Measurements from ENCODE around the gene ANO7. TPM values are rescaled to one million over a fixed set of nuclear protein-coding genes. Genes with fewer than 3 reads are reported as not detected.

Gene ANO7
- total RNA-seq, 2 experiments from 2014 or later = 0.14 to 0.25 TPM

DNA sequence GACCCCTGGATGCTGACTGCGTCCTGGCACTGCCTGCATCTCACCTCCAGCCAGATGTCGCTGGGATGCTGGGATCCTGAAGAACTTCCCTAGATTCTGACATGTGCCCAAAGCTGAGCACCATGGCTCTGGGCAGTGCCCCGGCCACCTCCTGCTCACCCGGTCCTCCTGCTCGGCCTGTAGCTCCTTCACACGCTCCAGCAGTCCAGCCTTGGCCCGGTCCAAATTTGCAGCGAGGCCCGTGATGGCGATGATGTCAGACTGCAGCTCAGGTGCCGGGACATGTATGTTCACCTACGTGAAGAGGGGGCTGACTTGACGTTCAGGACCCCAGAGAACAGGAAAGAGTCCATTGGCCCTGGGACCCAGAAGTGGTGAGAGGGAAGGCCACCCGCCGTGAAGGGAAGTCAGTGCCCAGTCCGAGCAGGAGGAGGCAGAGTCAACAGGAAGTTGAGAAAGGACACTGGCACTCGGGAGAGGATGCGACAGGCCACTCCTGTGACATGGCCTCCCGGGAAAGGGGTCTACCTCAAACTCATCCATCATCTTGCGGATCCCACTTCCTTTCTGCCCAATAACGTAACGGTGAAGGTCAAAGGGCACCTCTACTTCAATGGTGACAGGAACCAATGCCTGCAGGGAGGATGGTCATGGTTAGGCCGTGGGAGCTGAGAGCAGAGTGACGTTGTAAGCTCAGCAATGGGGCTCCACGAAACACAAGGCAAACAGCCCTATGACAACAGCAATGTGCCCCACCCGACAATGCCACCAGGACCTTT, 46.7 kb downstream of the ANO7 start:
- Histone ChIP-seq H3K4me1 (ENCODE audit: insufficient read depth, low read length) (no peaks in the 10 kb centered on the region), H3K27ac (ENCODE audit: low read depth in 1 of 2, low read length in 2 of 2) (no peak overlapping the region), H3K4me3 (ENCODE audit: low read length) (no peak overlapping the region), H3K27me3 (ENCODE audit: control insufficient read depth in 1 of 2, insufficient read depth in 2 of 2, low read length in 2 of 2) (no peaks in the 10 kb centered on the region), H3K9me3 (ENCODE audit: control insufficient read depth in 1 of 2, insufficient read depth in 1 of 2, low read length in 2 of 2) (no peaks in the 10 kb centered on the region), H3K36me3 (ENCODE audit: insufficient read depth, low read length) (peaks cover 95% of the 10 kb centered on the region)
- H3K27me3 Mint-ChIP-seq = no peaks in the 10 kb centered on the region
- ChIA-PET POLR2A (no interaction called here), CTCF (no interaction called here)
- DNase-seq (no peak), ATAC-seq (ENCODE audit: poor library complexity) (no peak)
- H3K27ac Mint-ChIP-seq = no peak overlapping the region
- no peak overlapping the region for H3K4me3 Mint-ChIP-seq
- H3K36me3 Mint-ChIP-seq (ENCODE audit: low read depth) = peaks cover 99% of the 10 kb centered on the region
- no peaks in the 10 kb centered on the region for H3K4me1 Mint-ChIP-seq (ENCODE audit: low read depth)
- intact Hi-C loops (cut with DNase I, micrococcal nuclease) = no loop called here
- H3K9me3 Mint-ChIP-seq = no peaks in the 10 kb centered on the region
- TF ChIP-seq, protein P1, sequence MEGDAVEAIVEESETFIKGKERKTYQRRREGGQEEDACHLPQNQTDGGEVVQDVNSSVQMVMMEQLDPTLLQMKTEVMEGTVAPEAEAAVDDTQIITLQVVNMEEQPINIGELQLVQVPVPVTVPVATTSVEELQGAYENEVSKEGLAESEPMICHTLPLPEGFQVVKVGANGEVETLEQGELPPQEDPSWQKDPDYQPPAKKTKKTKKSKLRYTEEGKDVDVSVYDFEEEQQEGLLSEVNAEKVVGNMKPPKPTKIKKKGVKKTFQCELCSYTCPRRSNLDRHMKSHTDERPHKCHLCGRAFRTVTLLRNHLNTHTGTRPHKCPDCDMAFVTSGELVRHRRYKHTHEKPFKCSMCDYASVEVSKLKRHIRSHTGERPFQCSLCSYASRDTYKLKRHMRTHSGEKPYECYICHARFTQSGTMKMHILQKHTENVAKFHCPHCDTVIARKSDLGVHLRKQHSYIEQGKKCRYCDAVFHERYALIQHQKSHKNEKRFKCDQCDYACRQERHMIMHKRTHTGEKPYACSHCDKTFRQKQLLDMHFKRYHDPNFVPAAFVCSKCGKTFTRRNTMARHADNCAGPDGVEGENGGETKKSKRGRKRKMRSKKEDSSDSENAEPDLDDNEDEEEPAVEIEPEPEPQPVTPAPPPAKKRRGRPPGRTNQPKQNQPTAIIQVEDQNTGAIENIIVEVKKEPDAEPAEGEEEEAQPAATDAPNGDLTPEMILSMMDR (IDR thresholded peaks at IDR 0.05) = no peak

DNA sequence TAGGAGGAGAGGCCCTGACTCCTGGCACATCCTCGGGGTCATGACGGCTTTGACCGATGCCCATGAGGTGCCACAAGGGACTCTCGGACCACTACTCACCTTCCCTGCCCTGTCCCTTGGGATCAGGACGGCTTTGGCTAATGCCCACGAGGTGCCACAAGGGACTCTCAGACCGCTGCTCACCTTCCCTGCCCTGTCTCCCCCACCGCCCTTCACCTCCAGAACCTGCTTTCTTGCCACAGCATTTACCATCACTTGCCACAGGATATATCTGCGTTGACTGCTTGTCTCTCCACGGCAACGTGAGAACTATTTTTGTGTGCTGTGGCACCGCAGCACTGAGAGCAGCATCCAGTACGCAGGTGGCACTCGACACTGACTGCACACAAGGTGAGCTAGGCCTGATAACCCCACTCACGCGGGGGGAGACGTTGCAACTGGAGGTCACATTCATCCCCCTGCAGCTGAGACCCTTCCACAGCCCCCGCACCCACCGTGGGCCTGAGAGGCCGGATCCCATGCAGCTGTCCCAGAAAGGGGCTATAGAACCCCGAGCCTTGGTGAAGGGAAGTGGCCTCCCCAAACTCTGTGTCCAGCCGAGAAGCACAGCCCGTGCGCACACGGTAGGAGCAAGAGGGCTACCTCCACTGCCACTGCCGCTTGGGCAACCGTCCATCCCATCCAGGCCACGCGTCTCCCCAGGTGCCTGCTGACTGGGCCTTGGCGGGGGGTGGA, 47.5 kb downstream of the ANO7 start:
- H3K4me3 ChIP-seq (ENCODE audit: low read length) = no peak overlapping the region
- intact Hi-C loops (cut with DNase I, micrococcal nuclease) = no loop called here
- no peak overlapping the region for H3K4me3 Mint-ChIP-seq
- no peaks in the 10 kb centered on the region for H3K27me3 Mint-ChIP-seq
- ATAC-seq (ENCODE audit: poor library complexity) = no peak
- no peaks in the 10 kb centered on the region for H3K4me1 Mint-ChIP-seq (ENCODE audit: low read depth)
- ChIA-PET POLR2A (no interaction called here), CTCF (no interaction called here)
- peaks cover 95% of the 10 kb centered on the region for H3K36me3 ChIP-seq (ENCODE audit: insufficient read depth, low read length)
- no peaks in the 10 kb centered on the region for H3K27me3 ChIP-seq (ENCODE audit: control insufficient read depth in 1 of 2, insufficient read depth in 2 of 2, low read length in 2 of 2)
- H3K9me3 ChIP-seq (ENCODE audit: control insufficient read depth in 1 of 2, insufficient read depth in 1 of 2, low read length in 2 of 2) = no peaks in the 10 kb centered on the region
- H3K27ac ChIP-seq (ENCODE audit: low read depth in 1 of 2, low read length in 2 of 2) = no peak overlapping the region
- DNase-seq = no peak
- H3K9me3 Mint-ChIP-seq = no peaks in the 10 kb centered on the region
- H3K4me1 ChIP-seq (ENCODE audit: insufficient read depth, low read length) = no peaks in the 10 kb centered on the region
- H3K27ac Mint-ChIP-seq = no peak overlapping the region
- H3K36me3 Mint-ChIP-seq (ENCODE audit: low read depth) = peaks cover 100% of the 10 kb centered on the region
- TF ChIP-seq, protein P1 (IDR thresholded peaks at IDR 0.05) = no peak

DNA sequence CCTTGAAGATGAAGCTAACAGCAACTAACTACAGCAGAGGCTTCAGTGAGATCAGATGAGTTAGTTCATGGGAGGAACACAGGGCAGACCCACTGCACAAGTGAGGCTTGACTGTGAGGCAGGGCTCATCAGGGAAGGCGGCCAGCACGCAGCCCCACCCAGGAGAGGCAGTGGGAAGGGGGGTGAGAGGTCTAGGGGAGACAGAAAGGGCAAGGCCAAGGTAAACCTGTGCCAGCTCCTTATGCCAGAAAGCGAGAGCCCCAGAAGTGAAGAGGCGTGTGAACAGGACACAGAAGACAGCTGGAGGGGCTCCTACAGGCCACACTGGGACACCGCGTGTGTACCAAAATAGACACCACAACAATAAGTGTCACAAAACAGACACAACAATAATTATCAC, 48.6 kb downstream of the ANO7 start:
- no peaks in the 10 kb centered on the region for H3K9me3 ChIP-seq (ENCODE audit: control insufficient read depth in 1 of 2, insufficient read depth in 1 of 2, low read length in 2 of 2)
- H3K4me1 ChIP-seq (ENCODE audit: insufficient read depth, low read length) = no peaks in the 10 kb centered on the region
- intact Hi-C loops (cut with DNase I, micrococcal nuclease) = no loop called here
- Mint-ChIP-seq H3K36me3 (ENCODE audit: low read depth) (peaks cover 99% of the 10 kb centered on the region), H3K27me3 (no peaks in the 10 kb centered on the region), H3K27ac (no peak overlapping the region), H3K4me1 (ENCODE audit: low read depth) (no peaks in the 10 kb centered on the region), H3K9me3 (no peaks in the 10 kb centered on the region), H3K4me3 (no peak overlapping the region)
- H3K27ac ChIP-seq (ENCODE audit: low read depth in 1 of 2, low read length in 2 of 2) = no peak overlapping the region
- CTCF ChIA-PET = no interaction called here
- no peak overlapping the region for H3K4me3 ChIP-seq (ENCODE audit: low read length)
- peaks cover 96% of the 10 kb centered on the region for H3K36me3 ChIP-seq (ENCODE audit: insufficient read depth, low read length)
- ATAC-seq (ENCODE audit: poor library complexity) = no peak
- POLR2A ChIA-PET = no interaction called here
- TF ChIP-seq, protein P1 (IDR thresholded peaks at IDR 0.05) = no peak
- no peaks in the 10 kb centered on the region for H3K27me3 ChIP-seq (ENCODE audit: control insufficient read depth in 1 of 2, insufficient read depth in 2 of 2, low read length in 2 of 2)
- no peak for DNase-seq

All from CD4-positive, alpha-beta T cell (primary cell).